Stimulated activated CD8-positive, alpha-beta memory T cell treated with anti-CD3 and anti-CD28 coated beads, Interleukin-7, amount 100 ng/mL, for 24 hours (primary cell): ENCODE measurements around the gene TRPM7.
"Not testable (repeated sequence)": the region's sequence is repeated elsewhere in the genome, so short reads cannot be mapped to it uniquely, and the experiment has no call there.

Experiments
- DNase-seq: peaks from one replicate; pipeline ENCODE4 v3.0.0-alpha.2; 2020; ENCODE audit warnings: low read depth

Gene TRPM7

DNA sequence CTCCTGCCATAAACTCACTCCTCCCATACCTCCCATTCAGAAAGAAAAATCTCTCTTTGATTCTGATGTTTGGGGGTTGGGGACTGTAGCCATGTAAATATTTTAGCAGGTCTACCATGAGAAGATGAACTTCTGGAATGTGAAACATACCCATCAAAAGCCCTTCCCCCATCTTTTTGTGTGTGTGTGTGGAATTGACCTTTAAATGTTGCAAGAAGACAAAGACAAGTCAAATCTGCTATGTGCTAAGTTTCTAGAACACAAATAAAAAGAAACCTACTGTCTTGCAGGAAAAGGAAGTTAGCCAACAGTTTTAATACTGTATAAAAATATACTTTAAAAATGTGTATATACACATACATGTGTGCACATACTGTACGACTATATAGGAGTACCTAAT lies 110.4 kb downstream of the TRPM7 start:
- DNase-seq: no peak

DNA sequence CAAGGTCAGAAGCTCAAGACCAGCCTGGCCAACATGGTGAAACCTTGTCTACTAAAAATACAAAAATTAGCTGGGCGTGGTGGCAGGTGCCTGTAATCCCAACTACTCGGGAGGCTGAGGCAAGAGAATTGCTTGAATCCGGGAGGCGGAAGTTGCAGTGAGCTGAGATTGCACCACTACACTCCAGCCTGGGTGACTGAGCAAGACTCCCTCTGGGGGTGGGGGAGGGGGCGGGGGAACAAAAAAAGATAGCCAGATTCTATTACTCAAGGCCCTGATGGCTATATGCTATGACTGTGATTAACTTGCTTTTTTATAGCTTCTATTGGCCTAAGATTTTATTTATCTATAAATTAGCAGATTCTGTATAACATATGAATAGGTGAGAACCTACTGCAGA lies 112.8 kb downstream of the TRPM7 start:
- not testable (repeated sequence) for DNase-seq

DNA sequence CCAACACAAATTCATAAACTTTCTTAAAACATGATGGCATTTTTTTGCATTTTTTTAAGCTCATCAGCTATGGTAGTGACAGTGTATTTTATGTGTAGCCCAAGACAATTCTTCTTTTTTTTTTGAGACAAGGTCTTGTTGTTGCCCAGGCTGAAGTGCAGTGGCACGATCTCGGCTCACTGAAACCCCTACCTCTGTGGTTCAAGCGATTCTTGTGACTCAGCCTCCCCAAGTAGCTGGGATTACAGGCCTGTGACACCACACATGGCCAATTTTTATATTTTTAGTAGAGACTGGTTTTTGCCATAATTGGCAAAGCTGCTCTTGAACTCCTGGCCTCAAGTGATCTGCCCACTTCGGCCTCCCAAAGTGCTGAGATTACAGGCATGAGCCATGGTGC lies 122.8 kb downstream of the TRPM7 start:
- DNase-seq: no peak

DNA sequence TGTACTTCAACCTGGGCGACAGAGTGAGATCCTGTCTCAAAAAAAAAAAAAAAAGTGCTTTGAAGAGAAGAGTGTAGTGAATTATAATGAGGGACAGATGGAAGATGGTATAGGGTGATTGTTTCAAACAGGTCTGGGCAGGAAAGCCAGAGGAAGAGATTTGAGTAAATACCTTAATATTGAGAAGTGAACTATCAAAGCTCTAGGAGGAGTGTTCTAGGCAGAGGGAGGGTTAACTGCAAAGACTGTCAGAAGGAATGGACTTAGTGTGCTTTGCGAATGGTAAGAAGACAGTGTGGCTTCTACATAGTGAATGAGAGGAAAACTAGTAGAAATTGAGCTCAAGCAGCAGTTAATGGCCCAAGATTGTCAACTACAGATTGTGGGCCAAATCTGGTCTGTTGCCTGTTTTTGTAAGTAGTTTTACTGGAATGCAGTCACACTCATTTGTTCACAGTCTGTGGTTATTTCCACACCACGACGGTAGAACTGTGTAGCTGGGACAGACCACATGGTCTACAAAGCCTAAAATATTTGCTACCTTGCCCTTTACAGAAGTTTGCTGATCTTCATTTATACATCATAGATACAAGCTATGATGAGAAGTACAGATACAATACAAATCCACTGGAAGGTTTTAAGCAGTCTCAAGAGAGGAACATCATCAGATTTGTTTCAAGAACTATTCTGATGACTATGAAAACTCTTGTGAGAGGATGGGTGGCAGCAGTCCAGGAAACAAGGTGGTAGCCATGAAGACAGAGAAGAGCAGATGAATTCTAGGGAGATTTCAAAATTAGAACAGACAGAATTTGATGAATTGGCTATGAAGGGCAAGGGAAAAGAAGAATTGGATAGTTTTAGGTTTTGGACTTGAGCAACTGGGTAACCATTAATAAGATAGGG lies 123.6 kb downstream of the TRPM7 start:
- no peak for DNase-seq

DNA sequence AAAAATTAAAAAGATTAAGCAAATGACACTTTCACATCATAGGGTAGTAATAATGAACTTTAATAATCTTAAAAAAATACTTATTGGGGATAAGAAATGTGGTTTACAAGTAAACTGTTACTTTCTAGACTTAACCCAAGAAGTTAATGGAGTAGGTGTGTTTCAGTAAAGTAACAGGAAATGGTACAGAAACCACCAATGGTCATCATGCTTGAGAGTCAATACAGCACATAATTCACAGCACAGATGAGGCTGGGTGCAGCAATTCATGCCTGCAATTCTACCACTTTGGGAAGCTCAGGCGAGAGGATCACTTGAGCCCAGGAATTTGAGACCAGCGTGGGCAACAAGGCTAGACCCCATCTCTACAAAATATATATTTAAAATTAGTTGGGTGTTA lies 128.6 kb downstream of the TRPM7 start:
- DNase-seq: no peak

DNA sequence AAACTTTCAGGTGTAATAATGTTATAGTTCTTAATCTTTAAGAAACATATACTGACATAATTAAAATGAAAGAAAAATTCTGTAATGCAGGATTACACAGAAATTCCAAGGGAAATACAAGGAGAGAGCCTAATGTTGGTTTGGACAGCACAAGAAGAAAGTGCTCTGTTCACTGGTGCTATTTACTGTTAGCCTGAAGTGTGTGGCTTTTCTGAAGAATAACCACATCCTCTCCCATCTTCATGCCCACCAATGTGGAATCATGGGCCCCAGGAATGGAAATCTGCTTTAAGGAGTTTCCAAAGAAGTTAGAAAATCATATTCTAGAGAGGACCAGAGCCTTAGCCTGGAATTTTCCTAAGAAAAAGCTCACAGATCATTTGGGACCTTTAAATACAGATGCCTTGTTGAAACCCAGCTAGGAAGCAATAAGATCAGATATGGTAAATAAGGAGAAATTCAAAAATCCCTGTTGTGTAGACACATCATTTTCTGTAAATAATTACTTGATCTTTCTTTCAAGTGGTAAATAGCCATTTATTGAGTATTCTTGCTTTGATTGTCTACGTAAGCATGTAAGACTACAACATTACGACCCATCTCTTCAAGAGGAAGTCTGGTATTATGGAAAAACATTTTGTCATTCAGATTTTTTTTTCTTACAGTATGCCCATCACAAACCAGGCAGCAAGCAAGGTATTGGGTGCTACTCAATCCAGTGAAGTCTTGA lies 129.8 kb downstream of the TRPM7 start:
- DNase-seq: no peak

DNA sequence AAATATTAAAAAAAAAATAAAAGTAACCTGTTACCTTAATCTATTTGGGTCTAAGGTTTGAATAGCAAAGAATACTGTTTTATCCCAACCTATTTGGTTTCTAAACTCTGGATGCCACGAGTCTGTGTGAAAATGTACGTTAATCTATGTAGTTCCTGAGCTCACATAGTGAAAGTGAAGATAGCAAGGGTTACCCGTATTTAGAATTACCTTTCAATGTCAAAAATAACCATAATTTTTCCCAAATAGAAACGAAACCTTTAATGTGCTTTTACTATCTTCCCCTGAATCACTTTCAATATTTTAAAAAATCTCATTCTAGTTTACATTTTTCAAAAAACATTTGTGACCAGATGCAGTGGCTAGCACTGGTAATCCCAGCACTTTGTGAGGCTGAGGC lies 134.4 kb downstream of the TRPM7 start:
- no peak for DNase-seq

DNA sequence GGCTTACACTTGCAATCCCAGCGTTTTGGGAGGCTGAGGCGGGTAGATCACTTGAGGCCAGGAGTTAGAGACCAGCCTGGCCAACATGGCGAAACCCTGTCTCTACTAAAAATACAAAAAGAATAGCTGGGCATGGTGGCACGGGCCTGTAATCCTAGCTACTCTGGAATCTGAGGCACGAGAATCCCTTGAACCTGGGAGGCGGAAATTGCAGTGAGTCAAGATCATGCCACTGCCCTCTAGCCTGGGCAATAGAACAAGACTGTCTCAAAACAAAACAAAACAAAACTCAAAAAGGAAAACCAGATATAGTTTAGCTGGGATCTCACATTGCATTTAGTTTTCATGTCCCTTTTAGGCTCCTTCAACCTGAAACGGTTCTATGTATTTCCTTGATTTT lies 137.3 kb downstream of the TRPM7 start:
- DNase-seq: no peak

DNA sequence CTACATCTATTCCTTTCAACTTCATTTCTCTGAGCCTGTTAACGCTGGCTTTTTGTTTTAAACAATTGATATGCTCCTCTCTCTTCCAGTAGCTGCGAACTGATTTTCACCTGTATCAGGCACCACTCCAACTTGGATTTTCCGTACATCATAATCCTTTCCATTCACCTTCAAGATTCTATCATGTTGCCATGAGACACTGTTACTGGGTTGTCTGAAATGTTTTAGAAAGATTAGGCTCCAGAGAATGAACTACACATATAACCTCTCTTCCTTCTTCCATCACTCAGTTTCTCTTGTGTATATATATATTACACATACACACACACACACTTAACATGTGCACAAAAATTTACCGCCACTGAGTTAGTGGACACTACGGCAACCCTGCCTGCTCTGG lies 140.0 kb downstream of the TRPM7 start, which contains the start of gene USP50:
Gene USP50, minus strand, starts transcription at position 101 of the 400 bp plus-strand sequence. CDS start 141 bp downstream, outside the sequence.
- DNase-seq: no peak

DNA sequence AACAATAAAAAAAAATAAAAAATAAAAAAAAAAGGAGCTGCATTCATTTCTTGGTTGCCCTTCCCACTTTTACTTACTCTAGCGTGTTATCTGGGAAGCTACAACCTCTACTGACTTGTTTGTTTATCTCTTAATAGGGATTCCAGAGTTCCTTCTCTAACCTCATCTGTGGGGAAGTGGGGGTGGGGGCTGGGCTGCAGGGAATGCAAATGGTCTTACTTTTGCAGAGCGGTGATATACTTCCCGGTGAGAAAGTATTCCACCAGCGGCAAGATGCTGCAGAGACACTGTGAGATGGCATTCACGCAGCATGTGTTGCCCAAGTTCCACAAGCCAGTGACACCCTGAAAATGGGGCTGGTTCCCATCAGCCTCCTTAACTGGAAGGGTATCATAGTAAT lies 142.2 kb downstream of the TRPM7 start:
- DNase-seq: no peak

DNA sequence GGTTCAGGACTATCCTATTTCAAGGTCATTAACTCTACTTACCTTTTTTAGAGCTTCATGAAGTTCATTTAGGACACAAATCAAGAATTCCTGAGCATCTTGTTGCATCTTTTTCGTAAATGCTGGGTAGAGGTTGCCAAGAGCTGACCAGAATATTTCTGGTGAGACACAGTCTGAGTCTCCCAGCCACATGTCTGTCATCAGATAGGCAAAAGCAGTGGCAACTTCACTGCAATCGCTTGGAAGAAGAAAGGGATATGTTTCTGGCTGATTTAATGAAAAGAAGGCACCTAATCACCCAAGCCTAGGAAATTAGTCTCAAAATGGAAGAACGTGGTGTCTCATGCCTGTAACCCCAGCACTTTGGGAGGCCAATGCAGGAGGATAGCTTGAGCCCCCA lies 143.0 kb downstream of the TRPM7 start:
- no peak for DNase-seq

DNA sequence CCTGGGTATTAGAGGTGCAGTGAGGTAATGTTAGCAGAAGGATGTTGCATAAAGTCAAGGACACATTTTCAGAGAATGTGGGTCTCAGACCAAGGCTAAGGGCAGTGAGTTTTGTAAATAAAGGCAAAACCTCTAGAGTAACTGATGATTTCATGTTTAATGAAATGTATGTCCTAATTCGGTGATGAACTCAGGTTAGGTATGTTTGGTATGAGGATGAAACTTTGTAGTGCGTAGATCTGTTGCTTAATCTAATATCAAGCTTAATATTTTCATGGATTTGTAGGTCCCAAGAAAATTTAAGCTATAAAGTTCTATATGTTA lies 143.7 kb downstream of the TRPM7 start:
- no peak for DNase-seq

DNA sequence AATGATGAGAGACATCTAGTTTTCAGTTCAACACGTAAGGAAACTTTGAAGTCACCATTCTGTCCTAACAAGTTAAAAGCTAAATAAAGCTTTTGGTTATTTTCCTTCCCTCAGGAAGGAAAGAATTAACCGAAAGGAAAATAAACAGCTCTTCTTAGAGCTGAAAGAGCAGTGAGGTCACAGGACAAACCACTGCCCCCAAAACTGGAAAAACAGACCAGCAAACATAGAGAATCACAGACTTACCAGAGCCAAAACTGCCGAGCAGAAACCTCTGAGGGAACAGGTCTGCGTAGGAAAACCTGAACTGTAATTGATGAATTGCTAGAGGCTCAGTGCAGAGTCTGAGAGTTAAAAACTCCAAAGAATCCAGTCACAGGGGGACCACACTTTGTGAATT lies 154.8 kb downstream of the TRPM7 start:
- no peak for DNase-seq

DNA sequence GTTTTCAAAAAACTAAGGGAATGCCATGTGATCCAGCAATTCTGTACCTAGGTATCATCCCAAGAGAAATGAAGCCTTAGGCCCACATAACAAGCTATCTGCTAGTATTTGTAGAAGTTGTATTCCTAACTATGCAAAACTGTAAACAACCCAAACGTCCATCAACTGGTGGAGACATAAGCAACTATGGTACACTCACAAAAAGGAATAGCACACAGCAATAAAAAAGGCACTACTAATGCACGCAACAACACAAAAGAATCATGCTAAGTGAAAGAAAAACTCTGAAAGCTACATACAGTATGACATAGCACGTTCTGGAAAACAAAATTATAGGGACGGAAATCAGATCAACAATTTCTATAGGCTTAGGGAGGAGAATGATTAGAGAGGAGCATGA lies 155.4 kb downstream of the TRPM7 start:
- no peak for DNase-seq

DNA sequence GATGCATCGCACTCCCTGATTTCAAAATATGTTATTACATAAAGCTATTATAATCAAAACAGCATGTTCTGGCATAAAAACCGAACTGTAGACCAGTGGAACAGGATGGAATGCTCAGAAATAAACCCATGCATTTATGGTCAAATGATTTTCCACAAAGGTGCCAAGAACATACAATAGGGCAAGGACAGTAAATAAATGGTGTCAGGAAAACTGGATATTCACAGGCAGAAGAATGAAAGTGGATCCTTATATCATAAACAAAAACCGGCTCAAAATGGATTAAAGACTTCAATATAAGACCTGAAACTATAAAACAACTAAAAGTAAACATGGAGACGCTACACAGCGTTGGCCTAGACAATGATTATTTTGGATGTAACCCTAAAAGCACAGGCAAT lies 162.7 kb downstream of the TRPM7 start:
- DNase-seq: no peak

DNA sequence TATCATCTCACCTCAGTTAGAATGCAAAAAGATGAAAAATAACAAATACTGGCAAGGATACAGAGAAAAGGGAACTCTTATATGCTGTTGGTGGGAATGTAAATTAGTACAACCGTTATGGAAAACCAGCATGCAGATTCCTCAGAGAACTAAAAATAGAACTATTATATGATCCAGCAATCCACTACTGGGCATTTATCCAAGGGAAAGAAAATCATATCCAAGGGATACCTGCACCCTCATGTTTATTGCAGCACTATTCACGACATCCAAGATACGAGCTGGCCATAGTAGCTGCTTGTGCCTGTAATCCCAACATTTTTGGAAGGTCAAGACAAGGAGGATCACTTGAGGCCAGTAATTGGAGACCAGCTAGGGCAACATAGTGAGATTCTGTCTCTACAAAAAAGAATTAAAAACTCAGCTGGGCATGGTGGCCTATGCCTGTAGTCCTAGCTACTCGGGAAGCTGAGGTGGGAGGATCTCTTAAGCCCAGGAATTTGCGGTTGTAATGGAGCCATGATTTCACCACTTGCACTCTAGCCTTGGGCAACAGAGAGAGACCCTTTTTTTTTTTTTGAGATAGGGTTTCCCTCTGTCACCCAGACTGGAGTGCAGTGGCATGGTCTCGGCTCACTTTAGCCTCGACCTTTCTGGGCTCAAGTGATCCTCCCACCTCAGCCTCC lies 166.7 kb downstream of the TRPM7 start:
- DNase-seq: no peak

DNA sequence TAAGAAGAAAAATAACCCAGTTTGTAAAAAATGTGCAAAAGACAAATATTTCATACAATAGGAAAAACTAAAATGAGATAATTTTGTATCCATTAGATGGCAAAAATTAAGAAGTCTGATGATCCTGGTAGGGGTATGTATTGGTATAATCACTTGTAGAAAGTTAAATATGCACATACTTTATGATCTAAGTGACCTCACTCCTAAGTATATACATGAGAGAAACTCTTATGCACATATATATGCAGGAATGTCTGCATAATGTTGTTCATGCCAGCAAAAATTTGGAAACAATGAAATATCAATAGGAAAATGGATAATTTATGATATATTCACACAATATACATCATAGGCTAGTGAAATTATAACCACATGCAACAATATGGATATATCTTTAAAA lies 173.6 kb downstream of the TRPM7 start:
- no peak for DNase-seq
